ENCODE results near the gene MACROD2. TPM values are rescaled to one million over a fixed set of nuclear protein-coding genes. Genes with fewer than 3 reads are reported as not detected.

MACROD2 gene
- total RNA-seq, 4 donors from 2014 or later: 2.1 to 28.1 (median 12.6) TPM

DNA sequence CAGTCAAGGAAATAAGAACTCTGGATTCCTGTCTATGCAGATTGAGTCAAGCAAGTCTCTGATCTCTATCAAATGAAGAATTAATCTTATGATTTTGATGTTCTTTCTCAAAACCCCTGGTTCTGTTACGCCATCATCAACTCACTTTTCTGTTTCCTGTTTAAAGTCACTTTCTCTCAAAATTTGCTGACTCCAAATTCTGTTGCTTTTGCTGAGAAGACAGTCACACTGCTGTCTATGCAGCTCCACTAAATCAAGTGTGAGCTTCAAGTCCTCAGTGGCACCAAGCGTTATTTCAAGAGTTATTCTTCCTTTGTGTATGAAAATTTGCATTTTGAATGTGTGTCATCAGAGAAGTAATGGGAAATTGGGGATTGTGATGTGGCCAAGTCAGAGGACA is 1914.7 kb downstream of the MACROD2 start:
- no peak for DNase-seq
- no peak for TF ChIP-seq POLR2A (IDR thresholded peaks at IDR 0.05)

DNA sequence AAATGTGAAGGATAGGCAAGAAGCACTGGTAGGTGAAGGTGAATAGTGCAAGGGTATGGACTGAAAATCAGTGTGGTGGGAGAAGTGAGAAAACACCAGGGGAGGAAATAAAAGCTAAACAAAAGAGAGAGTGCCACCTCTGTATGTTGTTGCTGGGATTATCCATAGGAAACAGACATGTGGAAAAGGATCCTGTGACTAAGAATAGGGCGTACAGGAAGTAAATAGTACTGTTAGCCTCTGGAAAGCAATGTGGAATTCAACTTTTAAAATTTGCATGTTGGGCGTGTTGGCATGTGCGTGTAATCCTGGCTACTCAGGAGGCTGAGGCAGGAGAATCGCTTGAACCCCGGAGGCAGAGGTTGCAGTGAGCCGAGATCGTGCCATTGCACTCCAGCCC is 1916.3 kb downstream of the MACROD2 start:
- intact Hi-C loops (cut with DNase I; ENCODE audit: low total_unique reads): no loop called here

More for the DNA sequence above, 1914.7 kb downstream of the MACROD2 start:
- Histone ChIP-seq H3K27ac (no peak overlapping the region), H3K9me3 (no peaks in the 10 kb centered on the region), H3K27me3 (no peaks in the 10 kb centered on the region), H3K4me1 (no peaks in the 10 kb centered on the region), H3K36me3 (no peaks in the 10 kb centered on the region), H3K4me3 (no peak overlapping the region)
- intact Hi-C loops (cut with DNase I; ENCODE audit: low total_unique reads): no loop called here

DNA sequence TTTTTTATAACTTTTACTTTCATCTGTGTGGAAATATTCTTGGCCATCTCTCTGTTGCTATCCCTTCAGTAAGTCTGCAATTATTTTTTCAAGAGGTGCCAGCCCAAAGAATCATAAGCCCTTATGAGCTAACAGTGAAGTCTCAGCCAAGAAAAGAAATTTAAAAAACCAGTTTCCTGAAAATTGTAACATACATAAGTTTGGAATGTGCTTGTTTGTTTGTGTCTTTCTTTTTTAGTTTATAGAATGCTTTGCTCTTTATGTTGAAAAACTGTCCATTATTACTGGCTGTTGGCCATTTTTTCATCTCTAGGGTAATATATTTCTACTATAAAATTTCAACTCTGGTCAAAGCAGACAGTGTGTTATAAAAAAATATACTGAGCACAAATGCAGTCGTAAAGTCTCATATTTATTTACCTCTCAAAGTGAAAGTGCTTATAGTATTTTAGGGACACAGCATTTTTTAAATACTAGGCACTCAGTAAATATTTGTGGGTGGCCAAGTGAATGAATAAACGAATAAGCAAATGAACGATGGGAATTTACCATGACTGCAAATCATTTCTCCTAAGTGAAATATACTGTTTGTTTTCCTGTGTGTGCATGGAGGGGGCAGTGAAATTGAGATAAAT is 1918.2 kb downstream of the MACROD2 start:
- no peak for DNase-seq
- no peaks in the 10 kb centered on the region for H3K36me3 ChIP-seq
- no peak overlapping the region for H3K27ac ChIP-seq
- intact Hi-C loops (cut with DNase I; ENCODE audit: low total_unique reads): no loop called here
- H3K27me3 ChIP-seq: no peaks in the 10 kb centered on the region
- no peaks in the 10 kb centered on the region for H3K4me1 ChIP-seq
- no peak overlapping the region for H3K4me3 ChIP-seq
- TF ChIP-seq POLR2A (IDR thresholded peaks at IDR 0.05): no peak
- TF ChIP-seq, protein P1, sequence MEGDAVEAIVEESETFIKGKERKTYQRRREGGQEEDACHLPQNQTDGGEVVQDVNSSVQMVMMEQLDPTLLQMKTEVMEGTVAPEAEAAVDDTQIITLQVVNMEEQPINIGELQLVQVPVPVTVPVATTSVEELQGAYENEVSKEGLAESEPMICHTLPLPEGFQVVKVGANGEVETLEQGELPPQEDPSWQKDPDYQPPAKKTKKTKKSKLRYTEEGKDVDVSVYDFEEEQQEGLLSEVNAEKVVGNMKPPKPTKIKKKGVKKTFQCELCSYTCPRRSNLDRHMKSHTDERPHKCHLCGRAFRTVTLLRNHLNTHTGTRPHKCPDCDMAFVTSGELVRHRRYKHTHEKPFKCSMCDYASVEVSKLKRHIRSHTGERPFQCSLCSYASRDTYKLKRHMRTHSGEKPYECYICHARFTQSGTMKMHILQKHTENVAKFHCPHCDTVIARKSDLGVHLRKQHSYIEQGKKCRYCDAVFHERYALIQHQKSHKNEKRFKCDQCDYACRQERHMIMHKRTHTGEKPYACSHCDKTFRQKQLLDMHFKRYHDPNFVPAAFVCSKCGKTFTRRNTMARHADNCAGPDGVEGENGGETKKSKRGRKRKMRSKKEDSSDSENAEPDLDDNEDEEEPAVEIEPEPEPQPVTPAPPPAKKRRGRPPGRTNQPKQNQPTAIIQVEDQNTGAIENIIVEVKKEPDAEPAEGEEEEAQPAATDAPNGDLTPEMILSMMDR (IDR thresholded peaks at IDR 0.05): no peak
- no peaks in the 10 kb centered on the region for H3K9me3 ChIP-seq

More for the DNA sequence above, 1916.3 kb downstream of the MACROD2 start:
- Histone ChIP-seq H3K36me3 (no peaks in the 10 kb centered on the region), H3K4me1 (no peaks in the 10 kb centered on the region), H3K4me3 (no peak overlapping the region), H3K27me3 (no peaks in the 10 kb centered on the region), H3K27ac (no peak overlapping the region), H3K9me3 (no peaks in the 10 kb centered on the region)
- no peak for DNase-seq
- TF ChIP-seq, protein P1 (IDR thresholded peaks at IDR 0.05): no peak
- no peak for TF ChIP-seq POLR2A (IDR thresholded peaks at IDR 0.05)

DNA sequence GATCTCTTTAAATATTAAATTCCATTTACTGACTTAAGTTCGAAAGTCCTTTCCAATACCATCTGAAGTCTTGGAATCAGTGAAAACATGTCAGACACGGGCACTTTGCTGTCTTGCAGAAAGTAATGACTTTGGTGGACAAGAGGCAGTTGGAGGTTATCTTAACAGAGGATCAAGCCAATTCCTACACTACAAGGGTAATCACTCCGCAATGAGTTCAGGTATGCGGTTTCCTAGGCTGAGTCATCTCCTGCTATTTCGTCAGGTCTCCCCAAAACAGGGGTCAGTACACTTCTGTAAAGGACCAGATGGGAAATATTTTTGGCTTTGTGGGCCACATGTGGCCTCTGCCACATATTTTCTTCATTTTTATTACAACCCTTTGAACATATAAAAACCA is 1921.3 kb downstream of the MACROD2 start:
- Histone ChIP-seq H3K27me3 (no peaks in the 10 kb centered on the region), H3K4me1 (no peaks in the 10 kb centered on the region), H3K36me3 (no peaks in the 10 kb centered on the region), H3K4me3 (no peak overlapping the region), H3K27ac (no peak overlapping the region), H3K9me3 (no peaks in the 10 kb centered on the region)
- no peak for TF ChIP-seq POLR2A (IDR thresholded peaks at IDR 0.05)
- TF ChIP-seq, protein P1 (IDR thresholded peaks at IDR 0.05): no peak
- intact Hi-C loops (cut with DNase I; ENCODE audit: low total_unique reads): no loop called here
- DNase-seq: no peak

DNA sequence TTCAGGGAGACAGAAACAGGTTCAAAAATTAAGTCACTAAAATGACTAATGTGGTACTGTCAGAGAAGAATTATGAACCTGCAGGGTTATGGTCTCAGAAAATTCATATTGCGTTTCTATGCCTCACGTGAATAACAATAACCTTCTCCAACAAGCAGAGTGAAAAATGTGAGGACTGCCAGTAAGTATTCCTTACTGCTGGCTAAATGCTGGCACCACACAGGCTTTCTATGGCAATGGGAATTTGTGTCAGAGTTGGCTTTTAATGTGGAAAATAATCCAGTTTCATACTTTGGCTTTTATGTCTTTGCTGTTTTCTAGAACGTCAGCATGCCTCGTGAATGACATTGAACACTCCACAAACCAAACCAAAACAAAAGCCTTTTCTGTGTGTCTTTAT is 1922.0 kb downstream of the MACROD2 start:
- TF ChIP-seq, protein P1 (IDR thresholded peaks at IDR 0.05): no peak
- no peak for TF ChIP-seq POLR2A (IDR thresholded peaks at IDR 0.05)
- no peak overlapping the region for H3K27ac ChIP-seq
- intact Hi-C loops (cut with DNase I; ENCODE audit: low total_unique reads): no loop called here
- no peaks in the 10 kb centered on the region for H3K4me1 ChIP-seq
- H3K36me3 ChIP-seq: no peaks in the 10 kb centered on the region
- DNase-seq: no peak
- no peaks in the 10 kb centered on the region for H3K27me3 ChIP-seq
- no peak overlapping the region for H3K4me3 ChIP-seq
- H3K9me3 ChIP-seq: no peaks in the 10 kb centered on the region

DNA sequence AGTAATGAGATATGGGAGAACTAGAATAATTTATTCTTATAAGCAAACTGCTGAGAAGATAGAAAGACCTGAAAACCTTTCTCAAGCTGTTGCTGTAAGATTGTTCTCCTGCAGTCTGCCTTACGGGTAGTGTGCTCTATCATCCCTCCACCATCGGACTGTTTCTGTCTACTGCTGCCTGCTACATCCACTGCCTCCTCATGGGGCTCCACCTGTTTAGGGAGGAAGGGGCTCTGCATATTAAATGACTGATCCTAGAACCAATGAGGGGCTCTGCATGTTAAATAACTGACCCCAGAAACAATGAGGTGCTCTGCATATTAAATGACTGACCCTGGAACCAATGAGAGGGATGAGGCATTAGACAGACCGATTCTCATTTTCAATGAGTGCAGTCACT is 1923.3 kb downstream of the MACROD2 start:
- H3K9me3 ChIP-seq: no peaks in the 10 kb centered on the region
- no peaks in the 10 kb centered on the region for H3K4me1 ChIP-seq
- H3K27ac ChIP-seq: no peak overlapping the region
- H3K4me3 ChIP-seq: no peak overlapping the region
- TF ChIP-seq, protein P1 (IDR thresholded peaks at IDR 0.05): no peak
- no peak for TF ChIP-seq POLR2A (IDR thresholded peaks at IDR 0.05)
- H3K27me3 ChIP-seq: no peaks in the 10 kb centered on the region
- no peak for DNase-seq
- intact Hi-C loops (cut with DNase I; ENCODE audit: low total_unique reads): no loop called here
- H3K36me3 ChIP-seq: no peaks in the 10 kb centered on the region

All from uterus (tissue), 4 donors.